Thyroid gland (tissue), 4 donors: ENCODE results near the gene RASSF8.

ENCODE experiments used
- POLR2A ChIP-seq, 2 donors: fragments of 450-650 bp; IDR thresholded peaks; one replicate each; pipeline ENCODE4 v1.6.1; 2017; ENCODE audit warnings: antibody characterized with exemption in 2 of 2, mild to moderate bottlenecking in 2 of 2, moderate library complexity in 1 of 2
- TF ChIP-seq, protein P1 (sequence below), 6 experiments: fragments of 200-600 bp in 3 of 6; fragments of 450-650 bp in 3 of 6; sonication (generic) in 3 of 6; IDR thresholded peaks; one replicate each; pipeline ENCODE4 v1.5.1; 2016 to 2019; ENCODE audit warnings: antibody characterized with exemption in 6 of 6, mild to moderate bottlenecking in 2 of 6, inconsistent platforms in 1 of 6, moderate library complexity in 1 of 6

DNA sequence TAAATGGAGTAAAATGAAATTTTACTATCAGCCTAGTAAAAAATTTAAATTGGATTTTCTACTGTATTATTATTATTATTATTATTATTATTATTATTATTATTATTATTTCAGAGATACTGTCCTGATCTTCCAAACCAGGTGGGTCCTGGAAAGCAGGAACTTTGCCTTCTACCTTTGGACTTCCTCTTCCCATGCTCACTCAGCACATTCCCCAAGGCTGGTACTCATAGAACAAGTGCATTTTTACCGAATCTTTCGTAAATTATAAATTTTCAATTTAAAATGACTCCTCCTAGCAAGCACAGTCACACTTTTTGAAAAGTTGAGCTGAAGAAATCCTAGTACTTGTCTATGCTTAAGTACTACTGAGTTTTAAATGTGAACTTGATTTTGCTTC lies 136.7 kb downstream of the RASSF8 start:
- TF ChIP-seq, protein P1, sequence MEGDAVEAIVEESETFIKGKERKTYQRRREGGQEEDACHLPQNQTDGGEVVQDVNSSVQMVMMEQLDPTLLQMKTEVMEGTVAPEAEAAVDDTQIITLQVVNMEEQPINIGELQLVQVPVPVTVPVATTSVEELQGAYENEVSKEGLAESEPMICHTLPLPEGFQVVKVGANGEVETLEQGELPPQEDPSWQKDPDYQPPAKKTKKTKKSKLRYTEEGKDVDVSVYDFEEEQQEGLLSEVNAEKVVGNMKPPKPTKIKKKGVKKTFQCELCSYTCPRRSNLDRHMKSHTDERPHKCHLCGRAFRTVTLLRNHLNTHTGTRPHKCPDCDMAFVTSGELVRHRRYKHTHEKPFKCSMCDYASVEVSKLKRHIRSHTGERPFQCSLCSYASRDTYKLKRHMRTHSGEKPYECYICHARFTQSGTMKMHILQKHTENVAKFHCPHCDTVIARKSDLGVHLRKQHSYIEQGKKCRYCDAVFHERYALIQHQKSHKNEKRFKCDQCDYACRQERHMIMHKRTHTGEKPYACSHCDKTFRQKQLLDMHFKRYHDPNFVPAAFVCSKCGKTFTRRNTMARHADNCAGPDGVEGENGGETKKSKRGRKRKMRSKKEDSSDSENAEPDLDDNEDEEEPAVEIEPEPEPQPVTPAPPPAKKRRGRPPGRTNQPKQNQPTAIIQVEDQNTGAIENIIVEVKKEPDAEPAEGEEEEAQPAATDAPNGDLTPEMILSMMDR (IDR thresholded peaks at IDR 0.05), result no peak
- no peak for TF ChIP-seq POLR2A (IDR thresholded peaks at IDR 0.05)
